GM12878 (cell line): ENCODE results near the gene PTPN13. TPM values are rescaled to one million over a fixed set of nuclear protein-coding genes. Genes with fewer than 3 reads are reported as not detected.

Source experiments
- ATAC-seq: fragments of 200-7000 bp; cut with Tn5 transposase; 3 replicates; pipeline ENCODE4 v1.9.1; 2020; ENCODE audit warnings: mild to moderate bottlenecking, moderate library complexity
- BruUV-seq: library from RNA; stranded (reverse); fragments of 400-500 nt; replicated peaks from 2 replicates; lab custom pipeline; 2021; lab: Mats Ljungman, UMichigan
- CTCF ChIA-PET: fragments of 300-600 bp; sonication (Branson Sonifier 250); formaldehyde crosslinking; extraction: SDS; loops from one replicate; lab custom pipeline; 2021; ENCODE audit warnings: inconsistent platforms; lab: Yijun Ruan, JAX
- POLR2A ChIA-PET: fragments of 350-600 bp; formaldehyde crosslinking; extraction: SDS; loops from one replicate; lab custom pipeline; 2021; ENCODE audit warnings: inconsistent platforms; lab: Charles Lee
- RAD21 ChIA-PET: fragments of 300-600 bp; sonication (Branson Sonifier 250); formaldehyde crosslinking; loops from one replicate; lab custom pipeline; 2023; ENCODE audit warnings: antibody characterized with exemption; ENCODE audit not compliant: unreplicated experiment; lab: Charles Lee
- SMC1A ChIA-PET: fragments of 300-600 bp; sonication (Branson Sonifier 250); formaldehyde crosslinking; loops from one replicate; lab custom pipeline; 2023; ENCODE audit not compliant: unreplicated experiment, uncharacterized antibody; lab: Charles Lee
- DNase-seq: peaks from one replicate; pipeline ENCODE4 v3.0.0-alpha.2; 2011; ENCODE audit warnings: low read depth, low spot score
- FAIRE-seq: peaks from 3 replicates; lab custom pipeline; 2011; peaks lifted over from hg19 to GRCh38; lab: Jason Lieb, UNC
- H2AFZ ChIP-seq: 2 replicates; pipeline ENCODE4 v1.6.0; 2011; ENCODE audit warnings: low read depth, low read length, control low read depth; ENCODE audit not compliant: control insufficient read depth
- H3K27ac ChIP-seq: 2 replicates; pipeline ENCODE4 v1.5.1; 2011; ENCODE audit warnings: control low read depth; ENCODE audit not compliant: control insufficient read depth, insufficient read depth
- H3K27me3 ChIP-seq, 2 experiments: replicated peaks in 1 of 2; 2 replicates each; pipeline versions ENCODE4 v1.6.0 to v1.6.1; 2011; ENCODE audit warnings: low read length in 1 of 2; ENCODE audit not compliant: control insufficient read depth in 2 of 2, insufficient read depth in 2 of 2
- H3K36me3 ChIP-seq, 2 experiments: 2 replicates each; pipeline ENCODE4 v1.5.1; 2011; ENCODE audit warnings: low read length in 1 of 2; ENCODE audit not compliant: control insufficient read depth in 2 of 2, insufficient read depth in 2 of 2
- H3K4me1 ChIP-seq: 2 replicates; pipeline ENCODE4 v1.6.1; 2011; ENCODE audit warnings: mild to moderate bottlenecking, low read length, moderate library complexity, mixed read lengths; ENCODE audit not compliant: control insufficient read depth, insufficient read depth
- H3K4me2 ChIP-seq: 2 replicates; pipeline ENCODE4 v1.6.0; 2011; ENCODE audit warnings: control low read depth; ENCODE audit not compliant: control insufficient read depth, insufficient read depth
- H3K4me3 ChIP-seq: fragments of 200-600 bp; sonication (generic); 2 replicates; pipeline ENCODE4 v1.5.1; 2016
- H3K79me2 ChIP-seq: 2 replicates; pipeline ENCODE4 v1.6.0; 2011; ENCODE audit warnings: low read length; ENCODE audit not compliant: control insufficient read depth, insufficient read depth
- H3K9ac ChIP-seq: 2 replicates; pipeline ENCODE4 v1.8.0; 2011; ENCODE audit warnings: low read length, control low read depth, mixed read lengths; ENCODE audit not compliant: control insufficient read depth, insufficient read depth
- H3K9me3 ChIP-seq: replicated peaks from 3 replicates; pipeline ENCODE4 v1.5.1; 2011; ENCODE audit warnings: mild to moderate bottlenecking, low read length; ENCODE audit not compliant: control insufficient read depth, insufficient read depth
- H4K20me1 ChIP-seq: 2 replicates; pipeline ENCODE4 v1.6.0; 2011; ENCODE audit not compliant: control insufficient read depth, insufficient read depth
- PML ChIP-seq: IDR thresholded peaks from 2 replicates; pipeline ENCODE4 v1.6.1; 2012; ENCODE audit warnings: low read length, inconsistent platforms
- POLR2A ChIP-seq: IDR thresholded peaks from 2 replicates; pipeline ENCODE4 v1.6.1; 2011; ENCODE audit warnings: low read depth, mild to moderate bottlenecking, low read length
- SIX5 ChIP-seq: IDR thresholded peaks from 2 replicates; pipeline ENCODE4 v1.6.1; 2011; ENCODE audit warnings: mild to moderate bottlenecking, low read depth, low read length, moderate library complexity; ENCODE audit not compliant: severe bottlenecking
- SMARCA5 ChIP-seq: fragments of 450-650 bp; IDR thresholded peaks from 2 replicates; pipeline ENCODE4 v1.6.1; 2017; ENCODE audit warnings: mild to moderate bottlenecking
- TCF7 ChIP-seq: IDR thresholded peaks from 2 replicates; pipeline ENCODE4 v1.6.1; 2014; ENCODE audit warnings: antibody characterized with exemption, borderline replicate concordance
- ZNF274 ChIP-seq: IDR thresholded peaks from one replicate; pipeline ENCODE4 v1.8.0; 2011; ENCODE audit not compliant: insufficient read length, insufficient read depth
- ZNF687 ChIP-seq: fragments of 450-650 bp; IDR thresholded peaks from 2 replicates; pipeline ENCODE4 v1.6.1; 2017; ENCODE audit warnings: mild to moderate bottlenecking, moderate library complexity
- WGBS: methylation state at CpG from one replicate; pipeline ENCODE4 v1.1.6; 2016; ENCODE audit warnings: low lambda C conversion rate; ENCODE audit not compliant: insufficient replicate concordance, insufficient coverage; ENCODE audit errors: missing lambda C conversion rate; 5-methylcytosine and 5-hydroxymethylcytosine counted together
- in situ Hi-C: fragments of 300-500 bp; cut with MboI; formaldehyde crosslinking; loops from 9 replicates; pipeline ENCODE4 v1.14.3; 2018; ENCODE audit warnings: mixed read lengths
- intact Hi-C: fragments of 100-400 bp; cut with micrococcal nuclease; formaldehyde crosslinking; loops from one replicate; pipeline ENCODE4 v1.14.2; 2022; ENCODE audit not compliant: unreplicated experiment
- polyA plus RNA-seq, 11 experiments: library from polyadenylated mRNA; depleted of rRNA in 4 of 11; unstranded in 6 of 11; stranded (reverse) in 5 of 11; fragments of >200 nt; fragmentation: Nextera tagmentation in 4 of 11; fragmentation: Illumina TruSeq in 1 of 11; extraction: Ambion mirVana in 4 of 11; extraction: Trizol in 1 of 11; gene quantifications; 1 replicate in 1 of 11; 2 replicates in 10 of 11; pipeline versions ENCODE4 v1.2.1 to v1.2.3, GENCODE V29; 2011 to 2016; ENCODE audit warnings: inconsistent platforms in 2 of 11, missing spikeins in 2 of 11, low read depth in 1 of 11
- total RNA-seq, 4 experiments: library from RNA; depleted of rRNA in 3 of 4; stranded (reverse); fragments of >200 nt in 3 of 4; fragmentation: Illumina TruSeq in 1 of 4; extraction: Trizol in 1 of 4; gene quantifications; 2 replicates each; pipeline versions ENCODE4 v1.2.1 to v1.2.3, GENCODE V29; 2013 to 2021

The PTPN13 gene
- total and polyA plus RNA-seq, 10 of the 15 experiments (the other 5 are each of a cell fraction or from before 2014, with no cell fraction given): 8.5 to 69.4 (median 33.9) TPM

GRCh38 chr4:86661006-86661405, 66.9 kb downstream of the PTPN13 start (continued):
- TF ChIP-seq ZNF687: no peak
- TF ChIP-seq PML: no peak
- TF ChIP-seq, all 136 proteins: peak for 0

GRCh38 chr4:86661418-86661817, 67.3 kb downstream of the PTPN13 start:
- Histone ChIP-seq H3K9me3 (no peaks in the 10 kb centered on the region), H3K27me3 (no peaks in the 10 kb centered on the region), H4K20me1 (no peaks in the 10 kb centered on the region), H3K36me3 (no peaks in the 10 kb centered on the region), H3K27ac (no peak overlapping the region), H3K4me2 (no peak overlapping the region), H3K79me2 (no peaks in the 10 kb centered on the region), H2AFZ (no peak overlapping the region), H3K4me3 (no peak overlapping the region)
- ChIA-PET RAD21 (interaction anchor here (1.5 to 3.5 kb wide), 3 partner anchors 61 to 162 kb away, joined by 6 to 14 read pairs (median 6); partner anchors contain the start of gene PTPN13), POLR2A (no interaction called here)
- BruUV-seq: no TSS peak
- 38% methylated on average over 1 of the region's 1 CpG for WGBS
- ATAC-seq: no peak
- no peak for FAIRE-seq
- TF ChIP-seq POLR2A (no peak), SMARCA5 (no peak), ZNF274 (no peak), SIX5 (no peak), TCF7 (no peak)
- TF ChIP-seq, all 136 proteins: peak for 0
- intact Hi-C loops: no loop called here
- H3K4me1 ChIP-seq: peaks cover 3% of the 10 kb centered on the region; the same call in 1 of the 2 replicates
- ChIA-PET SMC1A (interaction anchor here (0.7 to 3.5 kb wide), 5 partner anchors 10 to 166 kb away, joined by 3 to 16 read pairs (median 3); no protein-coding TSS in a partner anchor), CTCF (interaction anchor here (0.9 to 2.9 kb wide), 5 partner anchors 10 to 186 kb away, joined by 3 to 16 read pairs (median 4); no protein-coding TSS in a partner anchor)
- H3K9ac ChIP-seq: no peak overlapping the region
- in situ Hi-C loops: no loop called here
- no peak for DNase-seq
